H1 (cell line): ENCODE data around the gene GTSF1L.

Experiments
- ATF3 ChIP-seq: IDR thresholded peaks from 2 replicates; pipeline ENCODE4 v1.6.1; 2011; ENCODE audit warnings: low read depth, mild to moderate bottlenecking, low read length; ENCODE audit not compliant: insufficient read depth
- BRCA1 ChIP-seq: IDR thresholded peaks from 2 replicates; pipeline ENCODE4 v1.6.1; 2012; ENCODE audit warnings: low read depth, low read length, improper control_type of control experiment
- CBX8 ChIP-seq: fragments of 300-800, 300-1000 bp; sonication (generic); IDR thresholded peaks from 2 replicates; pipeline ENCODE4 v1.7.1; 2016; ENCODE audit warnings: low read depth, low read length, borderline replicate concordance
- CHD2 ChIP-seq: IDR thresholded peaks from 2 replicates; pipeline ENCODE4 v1.6.1; 2012; ENCODE audit warnings: low read length, improper control_type of control experiment
- CTCF ChIP-seq, 3 experiments: IDR thresholded peaks; 1 replicate in 2 of 3; 2 replicates in 1 of 3; pipeline versions ENCODE4 v1.5.1 to v1.6.1; 2011; ENCODE audit warnings: low read length in 3 of 3, mild to moderate bottlenecking in 3 of 3, inconsistent platforms in 2 of 3, low read depth in 1 of 3, moderate library complexity in 1 of 3; ENCODE audit not compliant: insufficient read depth in 1 of 3; ENCODE audit errors: control extremely low read depth in 1 of 3
- GABPA ChIP-seq: IDR thresholded peaks from 2 replicates; pipeline ENCODE4 v1.6.1; 2011; ENCODE audit warnings: mild to moderate bottlenecking, low read length, moderate library complexity, borderline replicate concordance; ENCODE audit not compliant: insufficient read depth
- HDAC2 ChIP-seq, 2 experiments: fragments of 300-600 bp in 1 of 2; sonication (generic) in 1 of 2; IDR thresholded peaks; 2 replicates each; pipeline ENCODE4 v1.6.1; 2011 to 2012; ENCODE audit warnings: low read depth in 2 of 2, low read length in 2 of 2, mild to moderate bottlenecking in 2 of 2, moderate library complexity in 2 of 2, borderline replicate concordance in 1 of 2, inconsistent platforms in 1 of 2
- JUND ChIP-seq: IDR thresholded peaks from 2 replicates; pipeline ENCODE4 v1.6.1; 2011; ENCODE audit warnings: mild to moderate bottlenecking, improper control_type of control experiment, low read length
- POLR2A ChIP-seq, 2 experiments: IDR thresholded peaks; 1 replicate in 1 of 2; 2 replicates in 1 of 2; pipeline ENCODE4 v1.6.1; 2011; ENCODE audit warnings: low read depth in 2 of 2, low read length in 2 of 2, mild to moderate bottlenecking in 2 of 2; ENCODE audit errors: control extremely low read depth in 1 of 2
- RFX5 ChIP-seq: IDR thresholded peaks from 2 replicates; pipeline ENCODE4 v1.6.1; 2011; ENCODE audit warnings: low read depth, low read length, improper control_type of control experiment, borderline replicate concordance
- SIX5 ChIP-seq: IDR thresholded peaks from 2 replicates; pipeline ENCODE4 v1.6.1; 2011; ENCODE audit warnings: mild to moderate bottlenecking, low read depth, low read length
- SP2 ChIP-seq: IDR thresholded peaks from 2 replicates; pipeline ENCODE4 v1.6.1; 2012; ENCODE audit warnings: mild to moderate bottlenecking, low read length, inconsistent platforms
- TAF1 ChIP-seq: IDR thresholded peaks from 2 replicates; pipeline ENCODE4 v1.6.1; 2011; ENCODE audit warnings: mild to moderate bottlenecking, low read depth, low read length
- YY1 ChIP-seq: IDR thresholded peaks from 2 replicates; pipeline ENCODE4 v1.6.1; 2011; ENCODE audit warnings: low read depth, mild to moderate bottlenecking, low read length

GRCh38 chr20:43721097-43721428 is 5.7 kb downstream of the GTSF1L start:
- TF ChIP-seq CTCF (IDR thresholded peaks at IDR 0.05; ENCODE audit: control extremely low read depth in 1 of 3, insufficient read depth in 1 of 3, low read depth in 1 of 3, low read length in 3 of 3) (no peak), HDAC2 (IDR thresholded peaks at IDR 0.05; ENCODE audit: borderline replicate concordance in 1 of 2, low read depth in 2 of 2, low read length in 2 of 2) (no peak), POLR2A (IDR thresholded peaks at IDR 0.05; ENCODE audit: control extremely low read depth in 1 of 2, low read depth in 2 of 2, low read length in 2 of 2) (no peak), ATF3 (no peak), BRCA1 (no peak), SP2 (no peak), TAF1 (no peak), SIX5 (no peak), CBX8 (no peak), YY1 (no peak), JUND (no peak), CHD2 (no peak), RFX5 (no peak), GABPA (no peak)
